H9 (cell line): ENCODE measurements around the gene GRIP1. TPM values are rescaled to one million over a fixed set of nuclear protein-coding genes. Genes with fewer than 3 reads are reported as not detected.

Experiments used
- DNase-seq: peaks from one replicate; pipeline ENCODE4 v3.0.0-alpha.2; 2017
- H2AFZ ChIP-seq: one replicate; pipeline ENCODE4 v1.6.1; 2013; ENCODE audit warnings: mild to moderate bottlenecking, low read length, control low read depth, moderate library complexity
- H2AK5ac ChIP-seq: 2 replicates; pipeline ENCODE4 v1.6.1; 2013; ENCODE audit warnings: low read length, control low read depth, mixed read lengths; ENCODE audit not compliant: insufficient read length
- H2BK120ac ChIP-seq: one replicate; pipeline ENCODE4 v1.6.1; 2013; ENCODE audit warnings: low read depth, mild to moderate bottlenecking, low read length, control low read depth, inconsistent platforms; ENCODE audit not compliant: poor library complexity, severe bottlenecking
- H2BK12ac ChIP-seq: 2 replicates; pipeline ENCODE4 v1.6.1; 2013; ENCODE audit warnings: low read length, control low read depth, mixed read lengths, low read depth; ENCODE audit not compliant: insufficient read length
- H2BK15ac ChIP-seq: 2 replicates; pipeline ENCODE4 v1.6.1; 2013; ENCODE audit warnings: low read depth, low read length, control low read depth
- H2BK20ac ChIP-seq: one replicate; pipeline ENCODE4 v1.6.1; 2013; ENCODE audit warnings: low read depth, mild to moderate bottlenecking, low read length, control low read depth, inconsistent platforms; ENCODE audit not compliant: poor library complexity, severe bottlenecking
- H2BK5ac ChIP-seq: 2 replicates; pipeline ENCODE4 v1.6.1; 2013; ENCODE audit warnings: low read length, control low read depth, mixed read lengths; ENCODE audit not compliant: insufficient read length
- H3K14ac ChIP-seq: 2 replicates; pipeline ENCODE4 v1.6.1; 2013; ENCODE audit warnings: low read length, control low read depth; ENCODE audit not compliant: insufficient read depth
- H3K18ac ChIP-seq: 2 replicates; pipeline ENCODE4 v1.6.1; 2013; ENCODE audit warnings: low read depth, mild to moderate bottlenecking, mixed read lengths, low read length, control low read depth; ENCODE audit not compliant: insufficient read length
- H3K23ac ChIP-seq: 2 replicates; pipeline ENCODE4 v1.6.1; 2013; ENCODE audit warnings: low read length, control low read depth, mixed read lengths, low read depth; ENCODE audit not compliant: insufficient read length
- H3K23me2 ChIP-seq: 2 replicates; pipeline ENCODE4 v1.6.1; 2013; ENCODE audit warnings: low read depth, mild to moderate bottlenecking, mixed read lengths, low read length, control low read depth; ENCODE audit not compliant: insufficient read length, poor library complexity, severe bottlenecking
- H3K27ac ChIP-seq: 2 replicates; pipeline ENCODE4 v1.5.1; 2013; ENCODE audit warnings: low read length, control low read depth, mixed read lengths, low read depth; ENCODE audit not compliant: insufficient read length
- H3K27me3 ChIP-seq: 2 replicates; pipeline ENCODE4 v1.6.1; 2013; ENCODE audit warnings: low read length, control low read depth, inconsistent platforms; ENCODE audit not compliant: insufficient read depth
- H3K4ac ChIP-seq: 2 replicates; pipeline ENCODE4 v1.6.1; 2013; ENCODE audit warnings: low read depth, mild to moderate bottlenecking, control low read depth, inconsistent platforms, low read length, moderate library complexity
- H3K4me1 ChIP-seq: 2 replicates; pipeline ENCODE4 v1.6.1; 2013; ENCODE audit warnings: low read length, control low read depth, inconsistent platforms; ENCODE audit not compliant: insufficient read depth
- H3K4me2 ChIP-seq: 2 replicates; pipeline ENCODE4 v1.6.1; 2013; ENCODE audit warnings: low read length, control low read depth, mixed read lengths; ENCODE audit not compliant: insufficient read length, insufficient read depth
- H3K56ac ChIP-seq: 2 replicates; pipeline ENCODE4 v1.6.1; 2013; ENCODE audit warnings: low read depth, mild to moderate bottlenecking, mixed read lengths, low read length, control low read depth; ENCODE audit not compliant: insufficient read length
- H3K79me1 ChIP-seq: 2 replicates; pipeline ENCODE4 v1.6.1; 2013; ENCODE audit warnings: low read depth, mild to moderate bottlenecking, moderate library complexity, low read length, control low read depth, inconsistent platforms; ENCODE audit not compliant: insufficient read depth, poor library complexity, severe bottlenecking
- H3K79me2 ChIP-seq: 2 replicates; pipeline ENCODE4 v1.6.1; 2013; ENCODE audit warnings: low read length, control low read depth, inconsistent platforms; ENCODE audit not compliant: insufficient read depth
- H3K9ac ChIP-seq: 2 replicates; pipeline ENCODE4 v1.6.1; 2013; ENCODE audit warnings: low read length, control low read depth, mixed read lengths; ENCODE audit not compliant: insufficient read length; ENCODE audit errors: extremely low read depth
- H3K9me3 ChIP-seq: one replicate; pipeline ENCODE4 v1.6.1; 2013; ENCODE audit warnings: low read depth, low read length, inconsistent platforms; ENCODE audit not compliant: control insufficient read depth
- H3T11ph ChIP-seq: one replicate; pipeline ENCODE4 v1.6.1; 2013; ENCODE audit warnings: mild to moderate bottlenecking, low read length, control low read depth, inconsistent platforms
- H4K20me1 ChIP-seq: one replicate; pipeline ENCODE4 v1.6.1; 2013; ENCODE audit not compliant: control insufficient read depth, insufficient read length, insufficient read depth
- H4K5ac ChIP-seq: 2 replicates; pipeline ENCODE4 v1.6.1; 2013; ENCODE audit warnings: low read depth, mild to moderate bottlenecking, mixed read lengths, low read length, control low read depth; ENCODE audit not compliant: insufficient read length
- H4K8ac ChIP-seq: replicated peaks from 2 replicates; pipeline ENCODE4 v1.6.1; 2013; ENCODE audit warnings: low read length, control low read depth, mixed read lengths, low read depth; ENCODE audit not compliant: insufficient read length
- H4K91ac ChIP-seq: 2 replicates; pipeline ENCODE4 v1.6.1; 2013; ENCODE audit warnings: low read depth, mild to moderate bottlenecking, moderate library complexity, mixed read lengths, low read length, control low read depth; ENCODE audit not compliant: insufficient read length
- H3K27ac Mint-ChIP-seq, 3 experiments: 2 replicates in 2 of 3; 3 replicates in 1 of 3; pipeline ENCODE4 v1.8.0; 2020 to 2021; ENCODE audit warnings: mixed read lengths in 3 of 3, mild to moderate bottlenecking in 1 of 3, moderate library complexity in 1 of 3
- H3K27me3 Mint-ChIP-seq: 2 replicates; pipeline ENCODE4 v1.8.0; 2021; ENCODE audit warnings: low read depth, mild to moderate bottlenecking, moderate library complexity, mixed read lengths
- H3K36me3 Mint-ChIP-seq, 3 experiments: 2 replicates in 2 of 3; 3 replicates in 1 of 3; pipeline ENCODE4 v1.8.0; 2020 to 2021; ENCODE audit warnings: low read depth in 3 of 3, mixed read lengths in 3 of 3; ENCODE audit not compliant: insufficient read depth in 1 of 3
- H3K4me1 Mint-ChIP-seq, 2 experiments: 2 replicates each; pipeline ENCODE4 v1.8.0; 2020; ENCODE audit warnings: mixed read lengths in 2 of 2
- H3K4me3 Mint-ChIP-seq, 2 experiments: 2 replicates in 1 of 2; 3 replicates in 1 of 2; pipeline ENCODE4 v1.8.0; 2020 to 2021; ENCODE audit warnings: mild to moderate bottlenecking in 2 of 2, mixed read lengths in 2 of 2, moderate library complexity in 1 of 2
- H3K9me3 Mint-ChIP-seq, 2 experiments: 2 replicates in 1 of 2; 3 replicates in 1 of 2; pipeline ENCODE4 v1.8.0; 2020; ENCODE audit warnings: mild to moderate bottlenecking in 2 of 2, mixed read lengths in 2 of 2, moderate library complexity in 1 of 2
- CTCF ChIP-seq: fragments of 200-600 bp; sonication (generic); conservative IDR thresholded peaks from 3 replicates; pipeline ENCODE4 v1.8.0; 2021; ENCODE audit warnings: antibody characterized with exemption, mild to moderate bottlenecking
- WGBS: extraction: QIAGEN DNeasy Blood & Tissue Kit; methylation state at CpG from one replicate; pipeline ENCODE4 v1.1.7; 2013; ENCODE audit warnings: missing lambda C conversion rate, low lambda C conversion rate, mixed read lengths; ENCODE audit not compliant: insufficient read length; ENCODE audit errors: extremely low coverage; 5-methylcytosine and 5-hydroxymethylcytosine counted together
- total RNA-seq: library from RNA; stranded (reverse); gene quantifications from 2 replicates; pipeline ENCODE4 v1.2.1, GENCODE V29; 2021

The GRIP1 gene
- total RNA-seq, 1 experiment from 2014 or later: 19.5 TPM

DNA sequence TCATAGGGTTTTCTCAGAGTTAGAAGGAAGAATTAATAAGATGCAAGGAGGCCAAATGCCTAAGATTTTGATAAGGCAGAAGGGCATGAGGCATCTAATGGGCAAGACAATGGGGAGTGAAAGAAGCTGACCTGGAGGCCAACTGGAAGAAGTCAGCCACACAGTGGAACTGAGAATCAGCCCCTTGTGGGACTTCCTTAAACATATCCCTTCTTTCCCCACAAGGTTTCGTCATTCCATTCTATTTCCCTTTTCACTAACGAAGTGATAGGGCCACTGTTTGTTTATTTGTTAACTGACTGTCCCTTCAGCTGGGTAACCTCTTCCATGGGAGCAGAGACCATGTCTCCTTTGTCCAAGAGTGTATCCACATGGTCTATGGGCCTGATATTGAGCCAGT is 290.4 kb downstream of the GRIP1 start:
- Histone ChIP-seq H4K91ac (no peak overlapping the region), H3K56ac (no peak overlapping the region), H3K4ac (no peak overlapping the region), H2BK20ac (no peak overlapping the region), H3K9ac (no peak overlapping the region), H3T11ph (no peak overlapping the region), H3K79me2 (no peaks in the 10 kb centered on the region), H3K79me1 (no peaks in the 10 kb centered on the region), H3K4me1 (no peaks in the 10 kb centered on the region), H4K5ac (no peak overlapping the region), H4K8ac (no peak overlapping the region), H2AFZ (no peak overlapping the region), H3K18ac (no peak overlapping the region), H2BK12ac (no peak overlapping the region), H3K4me2 (no peak overlapping the region), H3K9me3 (no peaks in the 10 kb centered on the region), H3K23ac (no peak overlapping the region), H3K14ac (no peak overlapping the region), H2BK15ac (no peak overlapping the region), H3K27me3 (no peaks in the 10 kb centered on the region), H2BK5ac (no peak overlapping the region), H2BK120ac (no peak overlapping the region), H4K20me1 (no peaks in the 10 kb centered on the region), H3K27ac (no peak overlapping the region), H2AK5ac (no peak overlapping the region), H3K23me2 (no peaks in the 10 kb centered on the region)
- DNase-seq: no peak
- Mint-ChIP-seq H3K36me3 (peaks cover 0 to 4% (median 3%) of the 10 kb centered on the region in 3 experiments; a peak in 3 of 7 replicates), H3K4me3 (no peak overlapping the region), H3K27ac (peak overlapping the region in 1 of 3 experiments; percentile 3; a peak in 1 of 7 replicates), H3K27me3 (no peaks in the 10 kb centered on the region), H3K4me1 (no peaks in the 10 kb centered on the region), H3K9me3 (no peaks in the 10 kb centered on the region)
- no peak for TF ChIP-seq CTCF
- no CpG with 5 or more reads among the region's 2 CpGs for WGBS
